WI38 (cell line): ENCODE results near the gene P2RY11.

Experiments used
- H3K4me3 ChIP-seq: 2 replicates; pipeline ENCODE4 v1.5.1; 2011; ENCODE audit warnings: low read depth, mild to moderate bottlenecking, control low read depth, low read length
- TF ChIP-seq, protein P1 (sequence below): IDR thresholded peaks from 2 replicates; pipeline ENCODE4 v1.5.1; 2012; ENCODE audit warnings: low read depth, mild to moderate bottlenecking, control low read depth, low read length

P2RY11 gene, protein sequence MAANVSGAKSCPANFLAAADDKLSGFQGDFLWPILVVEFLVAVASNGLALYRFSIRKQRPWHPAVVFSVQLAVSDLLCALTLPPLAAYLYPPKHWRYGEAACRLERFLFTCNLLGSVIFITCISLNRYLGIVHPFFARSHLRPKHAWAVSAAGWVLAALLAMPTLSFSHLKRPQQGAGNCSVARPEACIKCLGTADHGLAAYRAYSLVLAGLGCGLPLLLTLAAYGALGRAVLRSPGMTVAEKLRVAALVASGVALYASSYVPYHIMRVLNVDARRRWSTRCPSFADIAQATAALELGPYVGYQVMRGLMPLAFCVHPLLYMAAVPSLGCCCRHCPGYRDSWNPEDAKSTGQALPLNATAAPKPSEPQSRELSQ

GRCh38 chr19:10111405-10111811 lies at the start of gene P2RY11:
Gene P2RY11 (plus strand): TSS chr19:10111693. CDS start chr19:10111722, 29 bp downstream.
- TF ChIP-seq, protein P1, sequence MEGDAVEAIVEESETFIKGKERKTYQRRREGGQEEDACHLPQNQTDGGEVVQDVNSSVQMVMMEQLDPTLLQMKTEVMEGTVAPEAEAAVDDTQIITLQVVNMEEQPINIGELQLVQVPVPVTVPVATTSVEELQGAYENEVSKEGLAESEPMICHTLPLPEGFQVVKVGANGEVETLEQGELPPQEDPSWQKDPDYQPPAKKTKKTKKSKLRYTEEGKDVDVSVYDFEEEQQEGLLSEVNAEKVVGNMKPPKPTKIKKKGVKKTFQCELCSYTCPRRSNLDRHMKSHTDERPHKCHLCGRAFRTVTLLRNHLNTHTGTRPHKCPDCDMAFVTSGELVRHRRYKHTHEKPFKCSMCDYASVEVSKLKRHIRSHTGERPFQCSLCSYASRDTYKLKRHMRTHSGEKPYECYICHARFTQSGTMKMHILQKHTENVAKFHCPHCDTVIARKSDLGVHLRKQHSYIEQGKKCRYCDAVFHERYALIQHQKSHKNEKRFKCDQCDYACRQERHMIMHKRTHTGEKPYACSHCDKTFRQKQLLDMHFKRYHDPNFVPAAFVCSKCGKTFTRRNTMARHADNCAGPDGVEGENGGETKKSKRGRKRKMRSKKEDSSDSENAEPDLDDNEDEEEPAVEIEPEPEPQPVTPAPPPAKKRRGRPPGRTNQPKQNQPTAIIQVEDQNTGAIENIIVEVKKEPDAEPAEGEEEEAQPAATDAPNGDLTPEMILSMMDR, result no peak
- H3K4me3 ChIP-seq, result no peak within 1 kb of the TSS

- no peak overlapping the region for H3K4me3 ChIP-seq
- TF ChIP-seq, protein P1, result no peak
These were observed 49.7 kb upstream of the P2RY11 start for GRCh38 chr19:10061717-10062310.

DNA sequence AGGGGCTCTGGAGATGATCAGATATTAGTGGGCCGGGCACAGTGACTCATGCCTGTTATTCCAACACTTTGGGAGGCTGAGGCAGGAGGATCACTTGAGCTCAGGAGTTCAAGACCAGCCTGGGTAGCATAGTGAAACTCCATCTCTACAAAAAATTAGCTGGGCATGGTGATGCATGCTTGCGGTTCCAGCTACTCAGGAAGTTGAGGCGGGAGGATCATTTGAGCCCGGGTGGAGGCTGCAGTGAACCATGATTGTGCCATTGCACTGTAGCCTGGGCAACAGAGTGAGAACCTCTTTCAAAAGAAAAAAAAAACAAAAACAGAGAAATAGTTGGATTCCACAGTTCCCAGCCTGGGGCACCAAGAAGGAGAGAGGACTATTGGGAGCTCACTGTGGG lies 43.3 kb upstream of the P2RY11 start:
- H3K4me3 ChIP-seq, result no peak overlapping the region
- TF ChIP-seq, protein P1, result no peak

- no peak overlapping the region for H3K4me3 ChIP-seq
- TF ChIP-seq, protein P1, result no peak
These were observed 42.4 kb upstream of the P2RY11 start for GRCh38 chr19:10069046-10069445.

- TF ChIP-seq, protein P1, result no peak
- no peak overlapping the region for H3K4me3 ChIP-seq
These were observed 40.6 kb upstream of the P2RY11 start for GRCh38 chr19:10070730-10071446.

DNA sequence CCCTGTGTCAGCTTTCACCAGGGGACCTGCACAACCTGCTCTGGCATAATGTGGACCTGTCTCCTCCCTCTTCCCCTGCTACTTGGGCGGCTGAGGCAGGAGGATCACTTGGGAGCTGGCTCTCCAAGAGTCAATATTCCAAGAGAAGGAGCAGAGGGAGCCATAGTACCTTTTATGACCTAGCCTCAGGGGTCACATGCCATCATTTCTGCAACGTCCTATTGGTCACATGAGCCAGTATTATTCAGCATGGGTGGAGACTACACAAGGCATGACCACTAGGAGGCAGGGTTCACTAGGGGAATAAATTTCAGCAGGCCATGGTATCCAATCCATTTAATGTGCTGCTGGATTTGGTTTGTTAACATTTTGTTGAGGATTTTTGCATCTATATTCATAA lies 37.3 kb upstream of the P2RY11 start:
- H3K4me3 ChIP-seq, result no peak overlapping the region
- TF ChIP-seq, protein P1, result 0 out of 2 replicates have a peak, but pooled peaks have one; percentile 26

- no peak overlapping the region for H3K4me3 ChIP-seq
- TF ChIP-seq, protein P1, result no peak
These were observed 35.0 kb upstream of the P2RY11 start for GRCh38 chr19:10076535-10076934.
